Measurements from ENCODE around the gene LDLRAD3.

The LDLRAD3 gene

DNA sequence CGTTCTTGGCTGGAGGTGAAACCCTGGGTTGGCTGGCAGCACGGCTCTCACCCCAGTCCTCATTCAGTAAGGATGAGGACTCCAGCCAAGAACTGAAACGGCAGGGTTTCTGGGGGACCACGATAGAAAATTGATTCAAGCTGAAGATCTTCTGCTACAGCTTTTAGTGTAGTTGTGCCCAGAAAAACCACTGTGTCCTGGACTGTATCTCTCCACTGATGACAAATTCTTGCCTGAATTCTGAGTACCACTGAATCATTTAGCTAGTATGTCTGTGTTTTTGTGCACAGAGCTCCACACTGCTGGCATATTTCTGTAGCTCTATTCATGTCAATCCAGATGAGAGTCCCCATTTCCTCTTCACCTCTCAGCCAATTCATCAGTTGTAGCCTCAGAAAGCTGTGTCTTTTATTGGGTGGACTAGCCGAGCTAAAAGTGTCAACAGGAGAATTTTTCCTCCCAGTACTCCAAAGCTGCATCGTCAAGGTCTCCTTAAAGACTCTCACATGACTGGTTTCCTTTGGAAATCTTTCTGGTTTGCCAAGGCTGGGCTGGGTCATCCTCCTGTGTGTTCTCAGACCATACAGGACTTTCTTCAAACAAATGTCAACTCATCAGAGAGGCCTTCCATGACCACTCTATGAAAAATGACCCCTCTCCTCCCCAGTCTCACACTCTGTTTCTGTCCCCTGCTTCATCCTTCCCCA, 144.6 kb downstream of the LDLRAD3 start:
- TF ChIP-seq, protein P1, sequence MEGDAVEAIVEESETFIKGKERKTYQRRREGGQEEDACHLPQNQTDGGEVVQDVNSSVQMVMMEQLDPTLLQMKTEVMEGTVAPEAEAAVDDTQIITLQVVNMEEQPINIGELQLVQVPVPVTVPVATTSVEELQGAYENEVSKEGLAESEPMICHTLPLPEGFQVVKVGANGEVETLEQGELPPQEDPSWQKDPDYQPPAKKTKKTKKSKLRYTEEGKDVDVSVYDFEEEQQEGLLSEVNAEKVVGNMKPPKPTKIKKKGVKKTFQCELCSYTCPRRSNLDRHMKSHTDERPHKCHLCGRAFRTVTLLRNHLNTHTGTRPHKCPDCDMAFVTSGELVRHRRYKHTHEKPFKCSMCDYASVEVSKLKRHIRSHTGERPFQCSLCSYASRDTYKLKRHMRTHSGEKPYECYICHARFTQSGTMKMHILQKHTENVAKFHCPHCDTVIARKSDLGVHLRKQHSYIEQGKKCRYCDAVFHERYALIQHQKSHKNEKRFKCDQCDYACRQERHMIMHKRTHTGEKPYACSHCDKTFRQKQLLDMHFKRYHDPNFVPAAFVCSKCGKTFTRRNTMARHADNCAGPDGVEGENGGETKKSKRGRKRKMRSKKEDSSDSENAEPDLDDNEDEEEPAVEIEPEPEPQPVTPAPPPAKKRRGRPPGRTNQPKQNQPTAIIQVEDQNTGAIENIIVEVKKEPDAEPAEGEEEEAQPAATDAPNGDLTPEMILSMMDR (IDR thresholded peaks at IDR 0.05; ENCODE audit: extremely low read depth, missing control alignments) = no peak
- no peak for DNase-seq (ENCODE audit: low spot score)

DNA sequence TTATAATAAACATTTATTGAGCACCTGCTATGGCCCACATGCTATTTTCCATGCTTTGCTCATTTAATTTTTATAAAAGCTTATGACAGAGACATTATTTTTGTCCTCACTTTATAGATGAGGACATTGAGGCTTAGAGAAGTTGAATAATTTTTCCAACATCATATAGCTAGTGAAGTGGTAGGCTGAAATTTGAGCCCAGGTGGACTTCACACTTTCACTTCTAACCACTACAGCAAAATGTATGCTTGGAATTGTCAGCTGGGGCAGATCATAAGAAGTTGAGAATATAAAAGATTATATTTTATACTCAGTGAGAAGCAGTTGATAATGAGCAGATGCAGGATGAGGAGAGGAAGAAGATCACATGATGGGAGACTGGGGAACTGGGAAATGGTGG, 146.1 kb downstream of the LDLRAD3 start:
- TF ChIP-seq, protein P1 (IDR thresholded peaks at IDR 0.05; ENCODE audit: extremely low read depth, missing control alignments) = no peak
- DNase-seq (ENCODE audit: low spot score) = no peak

DNA sequence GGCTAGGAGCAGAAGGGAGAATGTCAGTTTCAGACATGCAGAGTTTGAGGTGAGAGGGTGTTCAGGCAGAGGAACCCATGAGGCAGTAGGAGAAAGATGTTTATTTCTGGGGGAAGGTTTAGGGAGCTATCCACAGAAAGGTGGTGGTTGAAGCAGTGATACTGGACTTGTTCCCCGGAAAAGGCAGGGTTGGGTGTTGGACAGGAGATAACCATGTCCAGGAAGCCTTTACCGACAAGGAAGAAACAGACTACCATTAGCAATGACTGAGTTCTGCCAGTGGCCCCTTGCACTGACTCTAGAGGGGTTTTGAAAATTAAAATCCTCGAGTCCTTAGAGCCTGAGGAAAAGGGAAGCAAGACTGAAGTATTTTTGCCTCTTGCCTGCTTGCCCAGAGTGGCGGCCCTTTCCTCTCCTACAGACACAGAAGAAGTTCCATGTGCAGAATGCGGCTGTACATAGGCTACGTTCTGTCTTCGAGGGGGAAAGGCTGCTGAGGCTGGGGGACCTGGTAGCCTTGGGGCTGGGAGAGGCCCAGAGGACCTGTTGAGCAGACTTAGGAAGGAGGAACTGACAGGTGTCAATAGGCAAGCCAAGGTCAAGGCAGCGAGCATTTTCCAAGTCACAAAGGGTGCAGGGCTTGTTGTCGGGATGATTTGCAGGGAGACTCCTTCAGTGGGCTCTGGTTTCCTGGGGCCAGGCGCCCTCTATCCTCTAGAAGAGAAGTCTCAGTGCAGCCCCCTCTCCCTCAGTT, 146.7 kb downstream of the LDLRAD3 start:
- TF ChIP-seq, protein P1 (IDR thresholded peaks at IDR 0.05; ENCODE audit: extremely low read depth, missing control alignments) = no peak
- DNase-seq (ENCODE audit: low spot score) = no peak

DNA sequence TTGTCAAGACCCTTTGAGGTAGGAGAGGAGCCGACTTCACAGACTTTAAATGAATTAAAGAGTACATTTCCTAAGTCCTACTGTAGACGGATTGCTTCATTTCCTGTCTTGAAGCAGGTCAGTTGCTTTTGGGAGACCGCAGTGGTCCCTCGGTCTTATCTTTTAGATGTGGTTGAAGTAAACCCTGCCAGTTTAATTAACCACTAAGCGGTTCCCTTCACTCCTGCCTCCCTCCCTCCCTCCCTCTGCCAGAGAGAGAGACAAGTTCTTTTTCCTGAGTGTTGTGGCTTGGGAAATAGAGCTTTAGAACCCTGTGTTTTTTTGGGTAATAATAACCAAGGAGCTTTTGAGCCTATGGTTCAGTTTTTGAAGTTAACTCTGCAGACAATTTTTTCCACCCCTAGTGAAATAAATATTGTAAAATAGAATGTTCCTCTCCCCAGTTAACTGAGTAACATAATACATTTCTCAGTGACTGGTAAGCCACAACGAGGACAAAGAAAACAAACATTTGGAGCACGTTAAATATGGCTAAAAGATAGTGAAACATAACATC, 147.5 kb downstream of the LDLRAD3 start:
- TF ChIP-seq, protein P1 (IDR thresholded peaks at IDR 0.05; ENCODE audit: extremely low read depth, missing control alignments) = no peak
- DNase-seq (ENCODE audit: low spot score) = no peak

DNA sequence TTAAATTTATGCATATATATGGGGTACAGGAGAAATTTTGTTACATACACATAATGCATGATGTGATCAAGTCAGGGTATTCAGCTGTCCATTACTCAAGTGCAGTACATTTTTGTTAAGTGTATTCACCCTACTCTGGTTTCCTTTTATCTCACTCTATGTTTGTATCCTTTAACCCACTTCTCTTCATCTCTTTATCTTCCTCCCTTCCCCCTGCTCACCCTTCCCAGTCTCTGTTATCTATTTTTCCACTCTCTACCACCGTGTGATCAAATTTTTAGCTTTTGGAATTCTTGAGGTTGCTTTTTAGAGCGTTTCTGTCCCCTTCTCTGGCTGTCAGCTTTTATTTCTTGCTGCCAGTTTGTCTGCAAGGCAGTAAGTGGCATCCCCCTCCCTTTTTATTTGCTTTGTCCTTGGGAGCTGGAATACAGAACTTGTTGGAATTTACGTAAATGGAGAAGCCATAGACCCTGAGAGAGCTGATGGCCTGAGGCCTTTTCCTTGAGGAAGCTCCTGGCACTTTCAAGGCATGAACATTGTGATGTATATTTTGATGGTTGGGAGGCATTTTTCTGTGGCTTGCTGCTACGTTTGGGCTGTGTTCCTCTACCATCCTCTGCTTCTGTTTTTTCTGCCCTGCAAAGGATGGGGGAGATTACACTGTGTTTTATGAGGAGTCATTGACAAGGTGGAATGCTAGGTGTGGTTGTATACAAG, 148.6 kb downstream of the LDLRAD3 start:
- DNase-seq (ENCODE audit: low spot score) = no peak
- TF ChIP-seq, protein P1 (IDR thresholded peaks at IDR 0.05; ENCODE audit: extremely low read depth, missing control alignments) = no peak

DNA sequence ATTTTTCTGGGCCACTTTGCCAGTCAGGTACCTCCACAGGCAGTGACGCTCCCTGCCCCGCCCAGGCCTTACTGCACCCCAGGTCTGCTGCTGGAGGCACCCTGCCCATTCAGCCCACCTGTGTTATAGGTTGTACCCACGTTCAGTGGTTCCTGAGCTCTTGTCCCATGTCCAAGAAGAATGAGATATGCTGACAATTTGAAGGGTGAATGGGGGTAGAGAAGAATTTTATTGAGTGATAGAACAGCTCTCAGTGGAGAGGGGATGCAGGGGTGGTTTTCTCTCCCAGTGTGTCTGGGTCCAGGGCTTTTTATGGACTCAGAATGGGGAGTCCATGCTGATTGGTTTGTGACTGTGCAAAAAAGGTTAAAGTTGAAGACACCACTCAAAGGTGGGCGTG, 149.7 kb downstream of the LDLRAD3 start:
- TF ChIP-seq, protein P1 (IDR thresholded peaks at IDR 0.05; ENCODE audit: extremely low read depth, missing control alignments) = no peak
- no peak for DNase-seq (ENCODE audit: low spot score)

Measured in GM20000 (cell line).